Measurements from ENCODE around the gene CFHR2.
"Not testable (repeated sequence)": the region's sequence is repeated elsewhere in the genome, so short reads cannot be mapped to it uniquely, and the experiment has no call there.

Gene CFHR2

GRCh38 chr1:196943568-196943967, at the start of gene CFHR2:
TSS of gene CFHR2 (plus strand) at chr1:196943738. CDS start at chr1:196943881, 143 bp downstream.
- DNase-seq: not testable (repeated sequence)

DNA sequence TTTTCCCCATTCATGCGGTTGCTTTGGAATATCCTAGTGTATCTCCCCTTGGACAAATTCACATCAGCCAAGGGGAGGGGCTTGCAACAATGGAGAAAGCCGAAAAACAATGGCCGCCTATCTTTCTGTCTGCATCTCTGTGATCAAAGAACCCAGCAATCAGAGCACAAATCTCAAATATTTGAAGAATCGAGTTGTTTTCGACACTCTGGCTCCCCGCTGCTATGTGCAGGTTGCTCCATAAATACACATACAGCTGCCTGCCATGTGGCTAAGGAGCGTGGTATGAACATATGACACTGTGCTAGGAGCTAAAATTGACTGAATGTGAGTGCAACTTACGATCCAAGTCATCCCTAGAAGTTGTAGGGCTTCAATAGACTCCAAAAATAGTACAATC, 47.2 kb upstream of the CFHR2 start:
- no peak for DNase-seq

GRCh38 chr1:196897158-196897828, 46.2 kb upstream of the CFHR2 start:
- DNase-seq: no peak

GRCh38 chr1:196902344-196902743, 41.2 kb upstream of the CFHR2 start:
- no peak for DNase-seq

DNA sequence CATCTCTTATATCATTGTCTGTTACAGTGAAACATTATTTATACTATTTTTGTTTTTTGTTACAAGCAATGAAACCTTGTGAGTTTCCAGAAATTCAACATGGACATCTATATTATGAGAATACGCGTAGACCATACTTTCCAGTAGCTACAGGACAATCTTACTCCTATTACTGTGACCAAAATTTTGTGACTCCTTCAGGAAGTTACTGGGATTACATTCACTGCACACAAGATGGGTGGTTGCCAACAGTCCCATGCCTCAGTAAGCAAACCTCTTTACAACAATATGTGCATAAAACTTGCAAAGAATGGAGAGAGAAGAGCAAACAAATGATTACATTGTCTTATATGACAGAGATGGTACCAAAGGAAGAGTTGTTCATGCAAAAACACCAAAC, 33.3 kb upstream of the CFHR2 start:
- DNase-seq: no peak

GRCh38 chr1:196912283-196912682, 31.3 kb upstream of the CFHR2 start:
- not testable (repeated sequence) for DNase-seq

DNA sequence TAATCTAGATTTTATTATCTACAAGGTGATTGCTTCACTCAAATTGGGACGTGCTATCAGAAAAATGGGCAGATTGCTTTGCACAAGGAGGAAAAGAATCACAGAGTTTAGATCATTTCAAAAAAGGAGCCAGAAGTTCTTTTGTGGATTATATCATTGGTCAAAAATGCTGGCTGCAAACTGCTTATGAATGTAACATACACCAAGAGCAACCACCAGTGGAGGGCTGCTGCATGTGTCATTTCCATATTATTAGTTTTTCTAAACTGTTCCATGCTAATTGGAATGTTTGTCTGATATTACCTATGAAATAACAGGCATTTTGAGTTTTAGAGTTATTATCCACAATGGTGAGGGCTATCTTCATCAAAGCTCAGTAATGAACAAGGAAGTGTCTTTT, 16.7 kb upstream of the CFHR2 start:
- not testable (repeated sequence) for DNase-seq

- not testable (repeated sequence) for DNase-seq
Observed at GRCh38 chr1:196932853-196933252, 10.7 kb upstream of the CFHR2 start.

DNA sequence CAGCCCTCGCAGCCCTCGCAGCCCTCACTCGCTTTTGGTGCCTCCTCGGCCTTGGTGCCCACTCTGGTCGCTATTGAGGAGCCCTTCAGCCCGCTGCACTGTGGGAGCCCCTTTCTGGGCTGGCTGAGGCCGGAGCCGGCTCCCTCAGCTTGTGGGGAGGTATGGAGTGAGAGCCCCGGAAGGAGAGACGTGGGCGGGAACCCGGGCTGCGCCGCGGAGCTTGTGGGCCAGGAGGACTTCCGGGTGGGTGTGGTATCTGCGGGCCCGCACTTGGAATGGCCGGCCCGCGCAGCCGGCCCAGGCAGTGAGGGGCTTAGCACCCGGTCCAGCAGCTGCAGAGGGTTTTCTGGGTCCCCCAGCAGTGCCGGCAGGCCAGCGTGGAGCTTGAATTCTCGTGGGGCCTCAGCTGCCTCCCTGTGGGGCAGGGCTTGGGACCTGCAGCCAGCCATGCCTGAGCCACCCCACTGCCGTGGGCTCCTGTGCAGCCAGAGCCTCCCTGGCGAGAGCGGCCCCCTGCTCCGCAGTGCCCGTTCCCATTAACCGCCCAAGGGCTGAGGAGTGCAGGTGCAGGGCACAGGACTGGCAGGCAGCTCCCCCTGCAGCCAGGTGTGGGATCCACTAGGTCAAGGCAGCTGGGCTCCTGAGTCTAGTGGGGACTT, 9.9 kb upstream of the CFHR2 start:
- no peak for DNase-seq

GRCh38 chr1:196941474-196941873, 2.1 kb upstream of the CFHR2 start:
- DNase-seq: not testable (repeated sequence)

DNA sequence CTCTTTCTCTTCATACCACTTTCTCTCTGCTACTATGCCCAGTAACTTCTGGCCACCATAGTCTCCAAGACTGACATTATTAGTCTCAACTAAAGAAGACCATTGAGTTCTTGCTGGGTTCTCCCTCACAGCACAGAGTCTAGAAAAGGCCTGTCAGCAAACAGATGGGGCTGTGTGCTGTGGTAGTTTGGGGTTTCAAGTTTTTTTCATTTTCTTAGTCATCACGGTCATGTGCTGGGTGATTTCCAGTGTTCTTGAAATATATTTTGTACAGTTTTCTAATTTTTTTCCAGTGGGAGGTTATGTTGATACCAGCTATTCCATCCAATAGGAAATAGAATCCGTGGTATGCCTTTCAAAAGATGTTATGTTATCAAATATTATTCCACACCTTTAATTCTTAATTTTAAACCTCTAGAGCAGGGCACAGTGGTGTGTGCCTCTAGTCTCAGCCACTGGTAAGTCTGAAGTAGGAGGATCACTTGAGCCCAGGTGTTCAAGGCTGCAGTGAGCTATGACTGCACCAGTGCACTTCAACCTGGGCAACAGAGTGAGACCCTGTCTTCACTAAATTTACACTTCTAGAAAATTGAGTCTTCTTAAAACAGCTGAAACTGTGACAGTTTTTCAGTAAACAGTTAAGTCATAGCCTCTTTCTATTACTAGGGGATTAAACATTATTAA, 8.3 kb downstream of the CFHR2 start:
- DNase-seq: no peak

DNA sequence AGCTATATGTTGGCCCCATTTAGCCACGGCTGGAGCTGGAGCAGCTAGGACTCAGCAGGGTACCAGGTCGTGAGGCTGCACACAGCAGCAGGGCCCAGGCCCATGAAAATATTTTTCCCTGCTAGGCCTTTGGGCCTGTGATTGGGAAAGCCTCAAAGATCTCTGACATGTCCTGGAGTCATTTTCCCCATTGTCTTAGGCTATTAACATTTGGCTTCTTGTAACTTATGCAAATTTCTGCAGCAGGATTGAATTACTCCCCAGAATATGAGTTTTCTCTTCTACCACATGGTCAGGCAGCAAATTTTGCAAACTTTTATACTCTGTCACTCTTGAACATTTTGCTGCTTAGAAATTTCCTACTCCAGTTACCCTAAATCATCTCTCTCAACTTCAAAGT, 11.2 kb downstream of the CFHR2 start:
- DNase-seq: no peak

- DNase-seq: no peak
Observed at GRCh38 chr1:196955926-196956325, 12.4 kb downstream of the CFHR2 start.

DNA sequence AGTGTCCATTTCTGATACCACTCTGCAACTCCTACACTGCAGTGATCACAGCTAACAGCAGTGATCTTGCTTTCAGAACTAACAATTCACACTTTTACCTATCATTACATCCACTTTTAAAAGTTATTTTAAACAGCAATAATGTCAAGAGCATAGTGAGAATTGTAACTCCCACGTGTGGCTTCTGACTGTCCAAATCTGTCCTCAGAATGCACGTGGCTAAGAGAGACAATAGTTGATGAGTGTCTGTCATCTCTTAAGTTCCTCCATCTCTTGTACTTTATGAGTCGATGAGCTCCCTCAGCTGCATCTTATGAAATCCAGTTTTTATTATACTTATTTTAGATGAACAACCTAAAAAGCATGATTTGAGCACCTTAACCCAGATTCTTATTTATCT, 17.3 kb downstream of the CFHR2 start:
- no peak for DNase-seq

GRCh38 chr1:196970182-196970581, 26.6 kb downstream of the CFHR2 start:
- DNase-seq: no peak

DNA sequence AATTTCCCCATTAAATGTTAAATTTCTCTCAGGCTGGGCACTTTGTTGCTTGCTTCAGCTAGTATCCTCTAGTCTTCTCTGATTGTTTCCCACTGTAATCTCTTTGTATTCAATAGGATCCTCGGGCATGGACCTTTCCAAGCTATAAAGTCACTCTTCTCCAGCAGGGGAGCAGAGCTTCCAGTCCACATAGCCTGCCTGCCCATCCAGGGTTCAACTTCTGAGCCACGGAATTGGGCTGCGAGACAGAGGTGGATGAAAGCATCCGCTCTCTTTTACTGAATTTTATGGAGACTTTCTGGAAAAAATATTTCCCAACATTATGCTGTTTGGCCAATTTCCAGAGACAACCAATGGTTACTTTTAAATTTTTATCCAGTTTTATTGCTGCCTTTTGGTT, 32.7 kb downstream of the CFHR2 start:
- DNase-seq: no peak

DNA sequence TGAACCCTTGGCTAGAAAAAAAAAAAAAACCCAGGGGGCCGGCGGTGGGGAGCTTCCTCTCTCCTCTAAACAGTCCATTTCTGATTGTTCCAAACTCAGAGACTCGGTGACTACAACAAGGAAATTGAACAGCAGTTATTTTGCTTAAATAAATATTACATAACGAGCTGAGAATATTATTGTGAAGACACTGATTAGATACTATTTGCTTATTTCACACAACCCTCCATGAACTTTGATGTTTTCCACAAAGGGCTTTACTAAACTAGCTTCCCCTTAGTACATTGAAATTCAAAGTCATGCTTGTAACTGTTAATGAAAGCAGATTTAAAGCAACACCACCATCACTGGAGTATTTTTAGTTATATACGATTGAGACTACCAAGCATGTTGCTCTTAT, 33.7 kb downstream of the CFHR2 start, which contains the start of gene CFHR5:
CFHR5 (plus strand) TSS at position 279 of the 400 bp plus-strand sequence; CDS start at position 388, 109 bp downstream.
- DNase-seq: no peak

DNA sequence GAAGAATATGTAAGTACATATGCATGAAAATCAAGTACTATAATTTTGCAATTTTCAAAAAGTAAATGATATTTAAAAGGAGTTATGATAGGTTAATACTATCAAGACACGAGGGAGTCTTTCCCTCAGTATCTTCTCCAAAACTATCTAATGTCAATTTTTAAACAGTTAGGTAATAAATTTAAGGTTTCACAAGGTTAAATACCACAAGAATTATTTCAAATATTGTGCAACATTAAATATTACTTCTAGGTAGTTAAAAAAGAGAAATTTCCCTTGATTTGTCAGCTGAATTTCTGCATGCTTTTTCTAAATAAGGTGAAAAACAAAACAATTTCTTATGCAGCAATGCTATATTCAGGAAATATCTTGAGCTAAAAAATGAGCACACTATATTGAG, 37.3 kb downstream of the CFHR2 start:
- DNase-seq: no peak

DNA sequence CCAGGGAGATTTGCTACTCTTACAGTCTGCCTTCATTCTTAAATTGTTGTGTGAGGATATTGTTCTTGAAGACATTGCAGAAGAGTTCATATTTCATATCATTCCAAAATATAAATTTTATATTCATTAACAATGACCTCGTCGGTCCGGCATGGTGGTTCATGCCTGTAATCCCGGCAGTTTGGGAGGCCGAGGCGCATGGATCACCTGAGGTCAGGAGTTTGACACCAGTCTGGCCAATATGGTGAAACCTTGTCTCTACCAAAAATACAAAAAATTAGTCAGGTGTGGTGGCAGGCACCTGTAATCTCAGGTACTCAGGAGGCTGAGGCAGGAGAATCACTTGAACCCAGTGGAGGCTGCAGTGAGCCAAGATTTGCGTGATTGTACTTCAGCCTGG, 38.7 kb downstream of the CFHR2 start:
- DNase-seq: not testable (repeated sequence)

- DNase-seq: not testable (repeated sequence)
Observed at GRCh38 chr1:196991919-196992651, 48.5 kb downstream of the CFHR2 start.

- DNase-seq: no peak
Observed at GRCh38 chr1:196993916-196994315, 50.4 kb downstream of the CFHR2 start.

- DNase-seq: no peak
Observed at GRCh38 chr1:196997423-196997822, 53.9 kb downstream of the CFHR2 start.

DNA sequence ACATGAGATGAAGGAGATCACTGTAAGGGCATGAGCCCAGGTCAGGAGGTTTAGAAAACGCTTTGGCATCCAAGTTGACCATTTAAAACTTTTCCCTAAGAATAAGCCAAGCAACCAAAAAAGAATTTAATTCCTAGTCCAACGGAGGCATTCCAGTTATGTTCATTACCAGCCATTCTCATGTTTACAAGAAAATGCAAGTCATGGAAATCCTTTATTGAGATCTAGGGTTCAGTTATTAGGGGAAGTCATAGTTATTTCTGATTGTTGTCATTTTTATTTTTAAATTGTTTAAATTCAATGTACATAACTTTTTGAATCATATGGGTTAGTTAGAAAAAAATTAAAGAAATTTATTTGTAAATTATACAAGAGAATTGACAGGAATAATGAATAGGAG, 58.3 kb downstream of the CFHR2 start:
- DNase-seq: no peak
